Activated CD4-positive, alpha-beta T cell treated with anti-CD3 and anti-CD28 coated beads, Interleukin-2, amount 50 U/mL, for 16 hours (primary cell): ENCODE data around the gene FICD.

ENCODE experiments used
- DNase-seq: peaks from one replicate; pipeline ENCODE4 v3.0.0-alpha.2; 2020

FICD gene

DNA sequence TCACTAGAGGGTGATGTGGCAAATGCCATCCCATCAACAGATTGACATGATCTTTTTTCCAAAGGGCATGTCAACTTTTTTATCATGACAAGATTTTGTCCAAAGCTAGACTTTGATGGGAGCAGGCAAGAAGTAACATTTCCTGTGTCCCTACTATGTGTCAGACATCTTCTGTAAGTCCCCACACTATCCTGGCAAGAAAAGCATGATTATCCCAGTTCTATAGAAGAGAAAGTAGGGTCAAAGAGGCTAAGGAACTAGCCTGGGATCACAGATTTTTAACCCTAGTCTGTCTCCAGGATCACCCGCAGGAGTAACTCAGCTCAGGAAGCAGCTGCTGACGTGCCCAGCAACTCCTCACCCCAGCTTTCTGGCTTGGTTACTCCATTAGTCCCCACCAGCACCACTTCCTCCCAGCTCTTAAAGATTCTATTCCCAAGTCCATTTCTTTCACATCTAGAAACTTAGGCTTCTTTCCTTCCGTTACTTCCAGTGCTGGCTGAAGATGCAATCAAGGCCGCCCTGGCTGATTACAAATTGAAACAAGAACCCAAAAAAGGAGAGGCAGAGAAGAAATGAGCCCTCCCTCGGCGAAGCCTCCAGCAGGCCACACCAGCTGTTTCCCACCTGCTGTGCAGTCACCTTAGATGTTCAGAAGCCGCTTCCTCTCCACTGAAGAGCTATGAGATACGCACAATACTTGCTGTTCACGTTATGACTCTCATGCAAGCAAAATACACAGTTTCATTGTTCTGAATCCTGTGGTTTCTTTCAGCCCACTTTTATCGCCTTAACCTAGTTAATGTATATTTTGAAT is 53.5 kb downstream of the FICD start:
- DNase-seq: peak; percentile 93
